CD14-positive monocyte (primary cell): ENCODE measurements around the gene NSD2. TPM values are rescaled to one million over a fixed set of nuclear protein-coding genes. Genes with fewer than 3 reads are reported as not detected.
"Not testable (repeated sequence)": the region's sequence is repeated elsewhere in the genome, so short reads cannot be mapped to it uniquely, and the experiment has no call there.

ENCODE experiments used
- DNase-seq, 3 donors: peaks; one replicate each; pipeline ENCODE4 v3.0.0-alpha.2; 2011 to 2022
- H2AFZ ChIP-seq: 2 replicates; pipeline ENCODE4 v1.6.0; 2012; ENCODE audit warnings: mild to moderate bottlenecking, low read depth, low read length, inconsistent platforms; ENCODE audit not compliant: insufficient read depth, poor library complexity, severe bottlenecking
- H3K27ac ChIP-seq, 2 donors: 1 replicate in 1 of 2; 2 replicates in 1 of 2; pipeline ENCODE4 v1.5.1; 2012 to 2013; ENCODE audit warnings: low read length in 2 of 2, control low read depth in 1 of 2, inconsistent platforms in 1 of 2, low read depth in 1 of 2, mild to moderate bottlenecking in 1 of 2
- H3K27me3 ChIP-seq, 2 donors: one replicate each; pipeline versions ENCODE4 v1.6.0 to v1.6.1; 2011 to 2013; ENCODE audit warnings: low read length in 2 of 2; ENCODE audit not compliant: control insufficient read depth in 2 of 2, insufficient read depth in 2 of 2
- H3K36me3 ChIP-seq, 2 donors: replicated peaks in 1 of 2; 1 replicate in 1 of 2; 2 replicates in 1 of 2; pipeline versions ENCODE4 v1.5.1 to v1.6.1; 2012 to 2013; ENCODE audit warnings: low read length in 2 of 2, control low read depth in 1 of 2, inconsistent platforms in 1 of 2, mild to moderate bottlenecking in 1 of 2; ENCODE audit not compliant: insufficient read depth in 2 of 2, control insufficient read depth in 1 of 2
- H3K4me1 ChIP-seq, 2 donors: 1 replicate in 1 of 2; 2 replicates in 1 of 2; pipeline versions ENCODE4 v1.5.1 to v1.6.1; 2012 to 2013; ENCODE audit warnings: low read length in 2 of 2, control low read depth in 1 of 2, inconsistent platforms in 1 of 2, mild to moderate bottlenecking in 1 of 2, moderate library complexity in 1 of 2; ENCODE audit not compliant: insufficient read depth in 2 of 2, control insufficient read depth in 1 of 2
- H3K4me2 ChIP-seq: replicated peaks from 2 replicates; pipeline ENCODE3; 2012; ENCODE audit warnings: low read length, moderate library complexity, mild to moderate bottlenecking; ENCODE audit not compliant: poor library complexity, severe bottlenecking; ENCODE audit errors: extremely low read depth
- H3K4me3 ChIP-seq, 3 experiments: fragments of 200-600 bp in 1 of 3; sonication (generic) in 1 of 3; replicated peaks in 1 of 3; 1 replicate in 2 of 3; 2 replicates in 1 of 3; pipeline ENCODE4 v1.5.1; 2011 to 2013; ENCODE audit warnings: low read length in 3 of 3, mild to moderate bottlenecking in 3 of 3, control low read depth in 2 of 3, low read depth in 2 of 3, inconsistent platforms in 1 of 3, moderate library complexity in 1 of 3
- H3K79me2 ChIP-seq: 2 replicates; pipeline ENCODE4 v1.6.0; 2012; ENCODE audit warnings: mild to moderate bottlenecking, control low read depth, inconsistent platforms, low read length, moderate library complexity; ENCODE audit not compliant: insufficient read depth
- H3K9ac ChIP-seq: 2 replicates; pipeline ENCODE4 v1.6.0; 2017; ENCODE audit warnings: low read length, mild to moderate bottlenecking; ENCODE audit not compliant: insufficient read depth, poor library complexity, severe bottlenecking
- H3K9me3 ChIP-seq, 2 donors: replicated peaks in 1 of 2; 1 replicate in 1 of 2; 2 replicates in 1 of 2; pipeline versions ENCODE4 v1.5.1 to v1.6.1; 2012 to 2013; ENCODE audit warnings: low read length in 2 of 2, control low read depth in 1 of 2; ENCODE audit not compliant: control insufficient read depth in 1 of 2, insufficient read depth in 1 of 2
- H4K20me1 ChIP-seq: 2 replicates; pipeline ENCODE4 v1.6.0; 2012; ENCODE audit warnings: mild to moderate bottlenecking, low read length, control low read depth, moderate library complexity; ENCODE audit not compliant: insufficient read depth
- H3K27ac Mint-ChIP-seq, 7 donors: one replicate each; pipeline ENCODE4 v1.8.0; 2020; ENCODE audit warnings: mild to moderate bottlenecking in 7 of 7, mixed read lengths in 7 of 7, moderate library complexity in 6 of 7, inconsistent platforms in 2 of 7
- H3K27me3 Mint-ChIP-seq, 3 donors: one replicate each; pipeline ENCODE4 v1.8.0; 2021 to 2022; ENCODE audit warnings: low read depth in 3 of 3, mild to moderate bottlenecking in 3 of 3, mixed read lengths in 3 of 3, moderate library complexity in 3 of 3, inconsistent platforms in 1 of 3
- H3K36me3 Mint-ChIP-seq, 2 donors: one replicate each; pipeline ENCODE4 v1.8.0; 2020; ENCODE audit warnings: mixed read lengths in 2 of 2, inconsistent platforms in 1 of 2, mild to moderate bottlenecking in 1 of 2
- H3K4me1 Mint-ChIP-seq: one replicate; pipeline ENCODE4 v1.8.0; 2020; ENCODE audit warnings: mild to moderate bottlenecking, mixed read lengths
- H3K4me3 Mint-ChIP-seq, 2 donors: one replicate each; pipeline ENCODE4 v1.8.0; 2020; ENCODE audit warnings: mild to moderate bottlenecking in 2 of 2, mixed read lengths in 2 of 2, moderate library complexity in 1 of 2
- H3K9me3 Mint-ChIP-seq, 7 donors: one replicate each; pipeline ENCODE4 v1.8.0; 2020 to 2022; ENCODE audit warnings: mixed read lengths in 7 of 7, mild to moderate bottlenecking in 6 of 7, moderate library complexity in 6 of 7, inconsistent platforms in 2 of 7
- WGBS: methylation state at CpG from one replicate; pipeline ENCODE4 v1.1.5; 2013; ENCODE audit warnings: missing lambda C conversion rate; ENCODE audit not compliant: insufficient coverage; 5-methylcytosine and 5-hydroxymethylcytosine counted together
- intact Hi-C, 2 donors: fragments of 100-400 bp; cut with micrococcal nuclease; formaldehyde crosslinking; loops; one replicate each; pipeline versions ENCODE4 v1.15.0 to v1.15.1; 2023
- polyA plus RNA-seq, 3 donors: library from polyadenylated mRNA; depleted of rRNA in 1 of 3; unstranded in 2 of 3; stranded (reverse) in 1 of 3; fragments of 300-500 nt in 2 of 3; fragments of >200 nt in 1 of 3; fragmentation: Illumina TruSeq in 2 of 3; gene quantifications; 1 replicate in 2 of 3; 2 replicates in 1 of 3; pipeline ENCODE4 v1.2.3, GENCODE V29; 2012 to 2021
- TF ChIP-seq, protein P1 (sequence below): fragments of 200-600 bp; IDR thresholded peaks from one replicate; pipeline ENCODE4 v1.8.0; 2022; ENCODE audit warnings: antibody characterized with exemption, mild to moderate bottlenecking

The NSD2 gene
- polyA plus RNA-seq, 3 donors = 1.9 to 8.7 (median 2.3) TPM

DNA sequence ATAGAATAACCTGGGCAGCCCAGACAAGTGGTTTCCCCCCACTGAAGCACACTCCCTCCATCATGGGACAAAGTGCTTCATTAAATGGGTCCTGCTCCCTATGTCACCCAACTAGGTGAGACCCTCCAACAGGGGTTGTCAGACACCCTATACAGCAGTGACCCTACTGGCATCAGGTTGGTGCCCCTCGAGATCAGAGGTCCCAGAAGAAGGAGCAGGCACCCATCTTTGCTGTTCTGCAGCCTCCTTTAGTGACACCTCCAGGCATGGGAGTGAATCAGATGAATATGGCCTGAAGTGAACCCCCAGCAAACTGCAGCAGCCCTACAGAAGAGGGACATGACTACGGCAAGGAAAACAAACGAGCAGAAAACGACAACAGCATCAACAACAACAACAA is 126.5 kb downstream of the NSD2 start:
- H3K36me3 Mint-ChIP-seq = peaks cover 50 to 77% of the 10 kb centered on the region in 2 donors
- H3K9me3 Mint-ChIP-seq = peaks cover 24 to 43% (median 33%) of the 10 kb centered on the region in 7 donors
- peaks cover 56% of the 10 kb centered on the region for H4K20me1 ChIP-seq
- H3K27ac Mint-ChIP-seq = no peak overlapping the region
- peaks cover 13 to 21% of the 10 kb centered on the region in 2 donors for H3K9me3 ChIP-seq
- no peaks in the 10 kb centered on the region for H3K27me3 ChIP-seq
- no peak overlapping the region for H2AFZ ChIP-seq
- no peak for DNase-seq
- H3K4me3 Mint-ChIP-seq = no peak overlapping the region
- 100% methylated on average over 1 of the region's 4 CpGs for WGBS
- H3K79me2 ChIP-seq = peaks cover 93% of the 10 kb centered on the region
- no peak overlapping the region for H3K4me3 ChIP-seq
- H3K27me3 Mint-ChIP-seq = peaks cover 0 to 1% (median 0%) of the 10 kb centered on the region in 3 donors
- H3K9ac ChIP-seq = no peak overlapping the region
- no peaks in the 10 kb centered on the region for H3K4me1 ChIP-seq
- TF ChIP-seq, protein P1, sequence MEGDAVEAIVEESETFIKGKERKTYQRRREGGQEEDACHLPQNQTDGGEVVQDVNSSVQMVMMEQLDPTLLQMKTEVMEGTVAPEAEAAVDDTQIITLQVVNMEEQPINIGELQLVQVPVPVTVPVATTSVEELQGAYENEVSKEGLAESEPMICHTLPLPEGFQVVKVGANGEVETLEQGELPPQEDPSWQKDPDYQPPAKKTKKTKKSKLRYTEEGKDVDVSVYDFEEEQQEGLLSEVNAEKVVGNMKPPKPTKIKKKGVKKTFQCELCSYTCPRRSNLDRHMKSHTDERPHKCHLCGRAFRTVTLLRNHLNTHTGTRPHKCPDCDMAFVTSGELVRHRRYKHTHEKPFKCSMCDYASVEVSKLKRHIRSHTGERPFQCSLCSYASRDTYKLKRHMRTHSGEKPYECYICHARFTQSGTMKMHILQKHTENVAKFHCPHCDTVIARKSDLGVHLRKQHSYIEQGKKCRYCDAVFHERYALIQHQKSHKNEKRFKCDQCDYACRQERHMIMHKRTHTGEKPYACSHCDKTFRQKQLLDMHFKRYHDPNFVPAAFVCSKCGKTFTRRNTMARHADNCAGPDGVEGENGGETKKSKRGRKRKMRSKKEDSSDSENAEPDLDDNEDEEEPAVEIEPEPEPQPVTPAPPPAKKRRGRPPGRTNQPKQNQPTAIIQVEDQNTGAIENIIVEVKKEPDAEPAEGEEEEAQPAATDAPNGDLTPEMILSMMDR = no peak
- H3K36me3 ChIP-seq = peaks cover 0 to 21% of the 10 kb centered on the region in 2 donors
- H3K4me2 ChIP-seq = no peak overlapping the region
- H3K4me1 Mint-ChIP-seq = peaks cover 7% of the 10 kb centered on the region
- H3K27ac ChIP-seq = no peak overlapping the region
- intact Hi-C loops = no loop called here

DNA sequence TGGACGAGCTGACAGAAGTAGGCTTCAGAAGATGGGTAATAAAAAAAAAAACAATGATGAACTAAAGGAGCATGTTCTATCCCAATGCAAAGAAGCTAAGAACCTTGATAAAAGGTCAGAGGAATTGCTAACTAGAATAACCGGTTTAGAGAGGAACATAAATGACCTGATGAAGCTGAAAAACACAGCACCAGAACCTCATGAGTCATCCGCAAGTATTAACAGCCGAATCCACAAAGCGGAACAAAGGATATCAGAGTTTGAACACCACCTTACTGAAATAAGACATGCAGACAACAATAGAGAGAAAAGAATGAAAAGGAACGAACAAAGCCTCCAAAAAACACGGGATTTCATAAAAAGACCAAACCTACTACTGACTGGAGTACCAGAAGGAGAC is 127.1 kb downstream of the NSD2 start:
- H3K9ac ChIP-seq = no peak overlapping the region
- no peak for DNase-seq
- peaks cover 56 to 76% of the 10 kb centered on the region in 2 donors for H3K36me3 Mint-ChIP-seq
- H3K4me2 ChIP-seq = no peak overlapping the region
- peaks cover 13 to 21% of the 10 kb centered on the region in 2 donors for H3K9me3 ChIP-seq
- peaks cover 0 to 27% of the 10 kb centered on the region in 2 donors for H3K36me3 ChIP-seq
- peaks cover 23 to 43% (median 33%) of the 10 kb centered on the region in 7 donors for H3K9me3 Mint-ChIP-seq
- TF ChIP-seq, protein P1 = no peak
- H3K4me1 Mint-ChIP-seq = peaks cover 7% of the 10 kb centered on the region
- intact Hi-C loops = no loop called here
- no peaks in the 10 kb centered on the region for H3K4me1 ChIP-seq
- WGBS = 86% methylated on average over 1 of the region's 7 CpGs
- H3K27ac Mint-ChIP-seq = no peak overlapping the region
- no peak overlapping the region for H2AFZ ChIP-seq
- H4K20me1 ChIP-seq = peaks cover 53% of the 10 kb centered on the region
- H3K27me3 Mint-ChIP-seq = peaks cover 0 to 1% (median 0%) of the 10 kb centered on the region in 3 donors
- peaks cover 93% of the 10 kb centered on the region for H3K79me2 ChIP-seq
- H3K27me3 ChIP-seq = no peaks in the 10 kb centered on the region
- H3K4me3 Mint-ChIP-seq = no peak overlapping the region
- no peak overlapping the region for H3K27ac ChIP-seq
- H3K4me3 ChIP-seq = no peak overlapping the region

DNA sequence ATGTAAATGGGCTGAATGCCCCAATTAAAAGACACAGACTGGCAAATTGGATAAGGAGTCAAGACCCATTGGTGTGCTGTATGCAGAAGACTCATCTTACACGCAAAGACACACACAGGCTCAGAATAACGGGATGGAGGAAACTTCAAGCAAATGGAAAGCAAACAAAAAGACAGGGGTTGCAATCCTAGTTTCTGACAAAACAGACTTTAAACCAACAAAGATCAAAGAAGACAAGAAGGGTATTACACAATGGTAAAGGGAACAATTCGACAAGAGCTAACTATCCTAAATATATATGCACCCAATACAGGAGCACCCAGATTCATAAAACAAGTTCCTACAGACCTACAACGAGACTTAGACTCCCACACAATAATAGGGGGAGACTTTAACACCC is 128.1 kb downstream of the NSD2 start:
- WGBS = no CpG with 5 or more reads among the region's 4 CpGs
- H3K4me1 Mint-ChIP-seq, H3K27ac Mint-ChIP-seq: not testable (repeated sequence)

More for the DNA sequence above, 128.1 kb downstream of the NSD2 start:
- Histone ChIP-seq H3K79me2 (peaks cover 91% of the 10 kb centered on the region), H3K36me3 (peaks cover 4 to 37% of the 10 kb centered on the region in 2 donors), H3K9me3 (peaks cover 13 to 21% of the 10 kb centered on the region in 2 donors), H4K20me1 (peaks cover 56% of the 10 kb centered on the region)
- H3K4me3 ChIP-seq, H3K9ac ChIP-seq, H3K4me1 ChIP-seq, H2AFZ ChIP-seq, H3K27me3 Mint-ChIP-seq, intact Hi-C loops, H3K27me3 ChIP-seq, H3K27ac ChIP-seq, H3K4me2 ChIP-seq, H3K4me3 Mint-ChIP-seq, DNase-seq: not testable (repeated sequence)
- Mint-ChIP-seq H3K9me3 (peaks cover 20 to 43% (median 36%) of the 10 kb centered on the region in 7 donors), H3K36me3 (peaks cover 61 to 76% of the 10 kb centered on the region in 2 donors)
